Heart left ventricle (tissue), 16 donors: Measurements from ENCODE around the gene FCN2. TPM values are rescaled to one million over a fixed set of nuclear protein-coding genes. Genes with fewer than 3 reads are reported as not detected.

Source experiments
- ATAC-seq, 4 donors: fragments of 200-7000 bp; cut with Tn5 transposase; one replicate each; pipeline ENCODE4 v1.9.1; 2020 to 2022; ENCODE audit warnings: moderate library complexity in 4 of 4, mild to moderate bottlenecking in 3 of 4, moderate number of reproducible peaks in 1 of 4
- DNase-seq, 5 donors: peaks; one replicate each; pipeline ENCODE4 v3.0.0-alpha.2; 2020
- H3K27ac ChIP-seq, 12 donors: fragments of 200-600 bp; sonication (generic) in 4 of 12; one replicate each; pipeline versions ENCODE4 v1.5.0 to v1.8.0; 2016 to 2022; ENCODE audit warnings: mild to moderate bottlenecking in 2 of 12
- H3K27me3 ChIP-seq, 9 donors: fragments of 200-600 bp; sonication (generic) in 2 of 9; one replicate each; pipeline versions ENCODE4 v1.5.1 to v1.8.0; 2016 to 2022; ENCODE audit warnings: mild to moderate bottlenecking in 3 of 9
- H3K36me3 ChIP-seq, 9 donors: fragments of 200-600 bp; sonication (generic) in 2 of 9; one replicate each; pipeline versions ENCODE4 v1.5.0 to v1.8.0; 2018 to 2022; ENCODE audit warnings: mild to moderate bottlenecking in 2 of 9
- H3K4me1 ChIP-seq, 12 donors: fragments of 200-600 bp; sonication (generic) in 4 of 12; one replicate each; pipeline versions ENCODE4 v1.5.0 to v1.8.0; 2016 to 2022; ENCODE audit warnings: mild to moderate bottlenecking in 3 of 12
- H3K4me3 ChIP-seq, 12 donors: fragments of 200-600 bp; sonication (generic) in 4 of 12; one replicate each; pipeline versions ENCODE4 v1.5.0 to v1.8.0; 2017 to 2022; ENCODE audit warnings: mild to moderate bottlenecking in 9 of 12, moderate library complexity in 4 of 12
- H3K9me3 ChIP-seq, 12 donors: fragments of 200-600 bp; sonication (generic) in 4 of 12; one replicate each; pipeline versions ENCODE4 v1.5.0 to v1.8.0; 2016 to 2022; ENCODE audit warnings: mild to moderate bottlenecking in 1 of 12
- POLR2A ChIP-seq, 2 donors: fragments of 450-650 bp; IDR thresholded peaks; one replicate each; pipeline ENCODE4 v1.6.1; 2017; ENCODE audit warnings: antibody characterized with exemption in 2 of 2, mild to moderate bottlenecking in 2 of 2, moderate library complexity in 2 of 2
- WGBS, 4 donors: extraction: QIAGEN DNeasy Blood & Tissue Kit in 2 of 4; methylation state at CpG; one replicate each; pipeline versions ENCODE4 v1.1.5 to v1.1.7; 2013 to 2018; 5-methylcytosine and 5-hydroxymethylcytosine counted together
- intact Hi-C, 10 donors: fragments of 100-400 bp; cut with DNase I; formaldehyde crosslinking; loops; one replicate each; pipeline versions ENCODE4 v1.11.1 to v1.14.2; 2022
- polyA plus RNA-seq, 2 donors: library from polyadenylated mRNA; stranded (reverse); fragments of 200-250 nt; gene quantifications; one replicate each; pipeline ENCODE4 v1.2.3, GENCODE V29; 2013
- total RNA-seq, 9 donors: library from RNA; depleted of rRNA in 2 of 9; stranded (reverse); fragments of >200 nt in 2 of 9; fragmentation: NEBNext Ultra II Directional in 3 of 9; extraction: Animal tissue kit (Norgen Biotek cat#: 25700) in 3 of 9; gene quantifications; one replicate each; pipeline versions ENCODE4 v1.1.0 to v1.2.4, GENCODE V29; 2016 to 2023
- TF ChIP-seq, protein P1 (sequence below), 12 donors: fragments of 200-600 bp; sonication (generic) in 4 of 12; IDR thresholded peaks; one replicate each; pipeline versions ENCODE4 v1.5.0 to v1.8.0; 2018 to 2022; ENCODE audit warnings: antibody characterized with exemption in 12 of 12, mild to moderate bottlenecking in 5 of 12
- donor health status: ischemic (EF 13 %, LVEDD 7.1; RV severe dilation, severe dysfunction).
- donor health status: healthy with polysubstance abuse.
- donor health status: DM: no; HTN: yes; CAD: no.
- donor health status: DM: no; HTN: no; CAD: no.
- donor health status: ischemic (EF 25% LVEDD 6.9; RV normal size, moderate dysfunction).
- donor health status: ischemic (EF 25% LVEDD 5.7; RV mildly dilated, moderate dysfunction).
- donor health status: healthy.
- donor health status: DM: yes; HTN: yes; CAD: no.
- donor health status: ischemic (EF 35%, LVEDD 5.7; RV mildly dilated, moderate dysfunction).
- donor health status: nonischemic (EF 11% LVEDD 7.7; RV severe dilation, severe dysfunction).
- donor health status: DM: yes; HTN: yes; CAD: no.
- donor health status: PGD.
- donor health status: ischemic (EF 29% LVEDD 5.4; RV normal size, mild dysfunction).
- donor health status: nonischemic (EF 23%, LVEDD 6.1; RV moderate dilation, normal function).

FCN2 gene
- total and polyA plus RNA-seq, 11 donors: 0.19 to 0.67 (median 0.26) TPM; not detected in 6

DNA sequence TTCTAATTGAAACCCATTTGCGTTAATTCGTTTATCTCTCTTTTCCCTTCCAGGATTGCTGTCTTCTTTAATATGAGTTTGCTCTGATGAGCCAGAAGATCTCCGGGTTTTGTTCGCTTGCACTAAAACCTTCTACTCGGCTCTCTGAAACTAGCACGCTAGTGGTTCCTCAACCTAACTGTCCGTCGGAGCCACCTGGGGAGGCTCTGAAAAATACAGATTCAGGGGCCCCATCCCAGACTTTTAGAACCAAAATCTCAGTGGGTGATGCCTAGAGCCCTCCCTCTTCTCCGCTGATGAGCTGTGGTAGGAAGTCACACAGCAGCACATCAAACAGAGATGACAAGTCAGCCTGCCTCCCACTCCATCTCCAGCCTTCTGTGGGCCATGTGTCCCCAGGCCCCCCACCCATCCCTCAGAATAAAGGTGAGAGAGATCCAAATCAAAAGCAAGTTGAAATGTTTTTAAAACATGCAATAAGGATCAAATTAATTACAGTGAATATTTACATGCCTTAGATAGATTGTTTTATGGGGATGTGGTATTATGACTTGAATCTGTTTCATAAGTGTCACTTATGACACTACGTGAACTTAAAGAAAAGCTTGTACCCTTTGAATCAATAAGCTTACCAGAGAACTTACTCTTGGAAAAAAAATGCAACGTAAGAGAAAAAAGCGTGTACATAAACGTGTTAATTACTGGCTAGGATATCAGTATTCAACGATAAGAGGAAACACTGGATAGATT lies 16.4 kb downstream of the FCN2 start:
- Histone ChIP-seq H3K4me1 (peaks cover 2 to 42% (median 31%) of the 10 kb centered on the region in 12 donors), H3K36me3 (no peaks in the 10 kb centered on the region), H3K9me3 (peaks cover 0 to 27% (median 11%) of the 10 kb centered on the region in 12 donors), H3K27ac (peak overlapping the region; percentile 59 to 88 (median 76)), H3K4me3 (no peak overlapping the region), H3K27me3 (no peaks in the 10 kb centered on the region)
- intact Hi-C loops: loop anchor here in 4 of 10 donors (1.0 to 10.0 kb wide), 4 partner anchors 112 to 122 kb away; no protein-coding TSS in a partner anchor
- no peak for DNase-seq
- no peak for TF ChIP-seq POLR2A (IDR thresholded peaks at IDR 0.05)
- TF ChIP-seq, protein P1, sequence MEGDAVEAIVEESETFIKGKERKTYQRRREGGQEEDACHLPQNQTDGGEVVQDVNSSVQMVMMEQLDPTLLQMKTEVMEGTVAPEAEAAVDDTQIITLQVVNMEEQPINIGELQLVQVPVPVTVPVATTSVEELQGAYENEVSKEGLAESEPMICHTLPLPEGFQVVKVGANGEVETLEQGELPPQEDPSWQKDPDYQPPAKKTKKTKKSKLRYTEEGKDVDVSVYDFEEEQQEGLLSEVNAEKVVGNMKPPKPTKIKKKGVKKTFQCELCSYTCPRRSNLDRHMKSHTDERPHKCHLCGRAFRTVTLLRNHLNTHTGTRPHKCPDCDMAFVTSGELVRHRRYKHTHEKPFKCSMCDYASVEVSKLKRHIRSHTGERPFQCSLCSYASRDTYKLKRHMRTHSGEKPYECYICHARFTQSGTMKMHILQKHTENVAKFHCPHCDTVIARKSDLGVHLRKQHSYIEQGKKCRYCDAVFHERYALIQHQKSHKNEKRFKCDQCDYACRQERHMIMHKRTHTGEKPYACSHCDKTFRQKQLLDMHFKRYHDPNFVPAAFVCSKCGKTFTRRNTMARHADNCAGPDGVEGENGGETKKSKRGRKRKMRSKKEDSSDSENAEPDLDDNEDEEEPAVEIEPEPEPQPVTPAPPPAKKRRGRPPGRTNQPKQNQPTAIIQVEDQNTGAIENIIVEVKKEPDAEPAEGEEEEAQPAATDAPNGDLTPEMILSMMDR (IDR thresholded peaks at IDR 0.05): no peak
- no peak for ATAC-seq
- whole genome bisulfite sequencing, 4 donors: 51 to 68% (median 56%) methylated on average over 14 of the region's 14 CpGs

DNA sequence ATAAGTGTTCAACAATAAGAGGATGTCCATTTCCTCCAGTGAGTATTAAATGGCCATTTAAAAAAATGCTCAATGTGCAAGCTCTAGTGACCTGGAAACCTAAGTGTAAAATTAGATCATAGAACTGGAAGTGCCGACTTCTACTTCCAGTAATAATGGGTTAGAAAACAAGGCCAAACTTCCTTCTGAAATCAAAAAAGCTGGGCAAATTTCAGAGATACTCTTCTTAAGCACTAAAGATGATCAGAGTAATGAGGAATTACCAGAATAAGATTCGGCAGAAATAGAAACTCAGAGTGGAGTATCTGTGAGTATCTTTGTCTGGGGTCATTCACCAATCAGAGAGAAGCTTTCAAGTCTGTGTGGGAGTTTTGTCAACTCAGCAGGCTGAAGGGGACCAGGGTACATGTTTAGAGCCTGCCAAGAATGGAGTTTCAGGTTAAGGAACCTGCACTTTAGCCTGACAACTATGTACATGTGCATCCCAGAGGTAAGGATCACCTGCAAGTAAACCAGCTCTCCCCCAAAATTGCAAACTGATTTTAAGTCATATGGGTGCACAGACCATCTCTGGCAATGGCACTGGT lies 17.1 kb downstream of the FCN2 start:
- intact Hi-C loops: loop anchor here in 3 of 10 donors (5.0 to 10.0 kb wide), 3 partner anchors 113 to 123 kb away; no protein-coding TSS in a partner anchor
- 34 to 44% (median 39%) methylated on average over 2 of the region's 2 CpGs for whole genome bisulfite sequencing, 4 donors
- H3K4me1 ChIP-seq: peaks cover 2 to 39% (median 31%) of the 10 kb centered on the region in 12 donors
- H3K9me3 ChIP-seq: peaks cover 0 to 27% (median 11%) of the 10 kb centered on the region in 12 donors
- TF ChIP-seq, protein P1 (IDR thresholded peaks at IDR 0.05): no peak
- TF ChIP-seq POLR2A (IDR thresholded peaks at IDR 0.05): no peak
- ATAC-seq (peak; percentile 36 to 65 (median 48)), DNase-seq (no peak)
- no peaks in the 10 kb centered on the region for H3K27me3 ChIP-seq
- peak overlapping the region in 11 of 12 donors; percentile 12 to 88 (median 63) for H3K27ac ChIP-seq
- H3K4me3 ChIP-seq: no peak overlapping the region
- H3K36me3 ChIP-seq: no peaks in the 10 kb centered on the region

DNA sequence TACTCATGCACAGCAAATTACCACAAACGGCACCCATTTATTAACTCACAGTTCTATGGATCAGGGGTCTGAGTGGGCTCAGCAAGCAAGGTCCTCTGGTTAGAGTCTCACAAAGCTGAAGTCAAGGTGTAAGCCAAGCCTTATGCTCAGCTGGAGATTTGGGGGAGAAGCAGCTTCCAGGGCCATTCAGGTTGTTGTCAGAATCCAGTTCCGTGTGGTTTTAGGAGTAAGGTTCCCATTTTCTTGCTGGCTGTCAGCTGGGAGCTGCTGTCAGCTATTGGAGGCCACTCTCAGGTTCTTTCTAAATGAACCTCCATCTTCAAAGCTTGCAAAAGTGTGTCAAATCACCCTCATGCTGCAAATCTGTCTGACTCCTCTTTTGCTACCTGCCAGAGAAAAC lies 17.7 kb downstream of the FCN2 start:
- DNase-seq: no peak
- H3K36me3 ChIP-seq: no peaks in the 10 kb centered on the region
- no peaks in the 10 kb centered on the region for H3K27me3 ChIP-seq
- TF ChIP-seq, protein P1 (IDR thresholded peaks at IDR 0.05): no peak
- TF ChIP-seq POLR2A (IDR thresholded peaks at IDR 0.05): no peak
- peak overlapping the region in 10 of 12 donors; percentile 12 to 88 (median 62) for H3K27ac ChIP-seq
- 0 to 50% (median 44%) methylated on average over 1 to 2 of the region's 2 CpGs for WGBS, 4 donors
- peaks cover 2 to 39% (median 31%) of the 10 kb centered on the region in 12 donors for H3K4me1 ChIP-seq
- no peak for ATAC-seq
- intact Hi-C loops: loop anchor here in 3 of 10 donors (5.0 to 10.0 kb wide), 3 partner anchors 114 to 124 kb away; no protein-coding TSS in a partner anchor
- no peak overlapping the region for H3K4me3 ChIP-seq
- H3K9me3 ChIP-seq: peaks cover 0 to 27% (median 11%) of the 10 kb centered on the region in 12 donors

DNA sequence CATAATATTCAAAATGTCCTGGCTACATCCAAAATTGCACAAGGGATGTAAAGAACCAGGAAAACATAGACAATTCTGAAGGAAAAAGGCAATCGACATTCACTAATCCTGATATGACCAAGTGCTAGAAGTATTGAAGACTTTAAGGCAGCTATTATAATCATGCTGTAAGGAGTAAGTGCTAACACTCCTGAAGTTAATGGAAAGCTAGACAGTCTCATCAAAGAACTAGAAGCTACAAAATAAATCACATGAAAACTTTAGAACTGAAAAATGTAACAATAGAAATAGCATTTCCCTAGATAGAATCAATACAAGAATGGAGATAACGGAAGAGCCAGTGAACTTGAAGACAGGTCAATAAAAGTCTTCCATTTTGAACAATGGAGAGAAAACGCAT lies 18.6 kb downstream of the FCN2 start:
- Histone ChIP-seq H3K9me3 (peaks cover 0 to 26% (median 11%) of the 10 kb centered on the region in 12 donors), H3K4me1 (peaks cover 2 to 39% (median 31%) of the 10 kb centered on the region in 12 donors), H3K27me3 (no peaks in the 10 kb centered on the region), H3K4me3 (no peak overlapping the region), H3K27ac (no peak overlapping the region), H3K36me3 (no peaks in the 10 kb centered on the region)
- intact Hi-C loops: loop anchor here in 3 of 10 donors (5.0 to 10.0 kb wide), 3 partner anchors 114 to 124 kb away; no protein-coding TSS in a partner anchor
- 76 to 96% (median 86%) methylated on average over 3 of the region's 3 CpGs for WGBS, 4 donors
- ATAC-seq (no peak), DNase-seq (no peak)
- TF ChIP-seq, protein P1 (IDR thresholded peaks at IDR 0.05): no peak
- no peak for TF ChIP-seq POLR2A (IDR thresholded peaks at IDR 0.05)
